H1 (cell line): ENCODE results near the gene MAOB. TPM values are rescaled to one million over a fixed set of nuclear protein-coding genes. Genes with fewer than 3 reads are reported as not detected.

Experiments used
- CTCF ChIA-PET: fragments of 300-600 bp; sonication (Branson Sonifier 250); formaldehyde crosslinking; loops from one replicate; lab custom pipeline; 2021; ENCODE audit not compliant: partially characterized antibody; lab: Charles Lee
- POLR2A ChIA-PET: fragments of 300-600 bp; sonication (Branson Sonifier 250); formaldehyde crosslinking; loops from one replicate; lab custom pipeline; 2021; ENCODE audit warnings: inconsistent platforms; ENCODE audit not compliant: partially characterized antibody; lab: Charles Lee
- DNase-seq, 2 experiments: peaks; one replicate each; pipeline versions ENCODE4 v3.0.0 to v3.0.0-alpha.2; 2010 to 2022; ENCODE audit warnings: low spot score in 2 of 2, low read depth in 1 of 2, mixed read lengths in 1 of 2
- FAIRE-seq: peaks from 2 replicates; lab custom pipeline; 2011; peaks lifted over from hg19 to GRCh38; lab: Jason Lieb, UNC
- H2AFZ ChIP-seq: 2 replicates; pipeline ENCODE4 v1.8.1; 2012; ENCODE audit warnings: low read length, inconsistent platforms
- H2AK5ac ChIP-seq: 2 replicates; pipeline ENCODE4 v1.6.1; 2013; ENCODE audit warnings: low read depth, low read length
- H2BK120ac ChIP-seq: replicated peaks from 2 replicates; pipeline ENCODE3; 2013; ENCODE audit warnings: low read depth, low read length, inconsistent platforms
- H2BK12ac ChIP-seq: 2 replicates; pipeline ENCODE4 v1.6.1; 2013; ENCODE audit warnings: low read depth, low read length
- H2BK15ac ChIP-seq: 2 replicates; pipeline ENCODE4 v1.6.1; 2013; ENCODE audit warnings: low read length
- H2BK20ac ChIP-seq: 2 replicates; pipeline ENCODE4 v1.6.1; 2013; ENCODE audit warnings: low read length
- H2BK5ac ChIP-seq: 2 replicates; pipeline ENCODE4 v1.6.1; 2013; ENCODE audit warnings: low read depth, low read length
- H3K14ac ChIP-seq: 2 replicates; pipeline ENCODE4 v1.6.1; 2013; ENCODE audit warnings: inconsistent platforms; ENCODE audit not compliant: insufficient read length
- H3K18ac ChIP-seq: 2 replicates; pipeline ENCODE4 v1.6.1; 2013; ENCODE audit warnings: low read length; ENCODE audit errors: extremely low read depth
- H3K23ac ChIP-seq: 2 replicates; pipeline ENCODE4 v1.6.1; 2013; ENCODE audit warnings: inconsistent platforms; ENCODE audit not compliant: insufficient read length
- H3K23me2 ChIP-seq: 2 replicates; pipeline ENCODE4 v1.6.1; 2013; ENCODE audit warnings: low read depth, low read length
- H3K27ac ChIP-seq: 2 replicates; pipeline ENCODE4 v1.6.1; 2011; ENCODE audit warnings: low read depth, low read length, inconsistent platforms
- H3K27me3 ChIP-seq, 4 experiments: replicated peaks in 1 of 4; 1 replicate in 1 of 4; 2 replicates in 3 of 4; pipeline versions ENCODE4 v1.6.1 to v1.8.1; 2011 to 2013; ENCODE audit warnings: low read length in 3 of 4, mild to moderate bottlenecking in 3 of 4, inconsistent platforms in 2 of 4, mixed read lengths in 2 of 4, moderate library complexity in 1 of 4; ENCODE audit not compliant: control insufficient read depth in 3 of 4, insufficient read depth in 3 of 4; ENCODE audit errors: extremely low read depth in 1 of 4
- H3K36me3 ChIP-seq, 4 experiments: 2 replicates each; pipeline versions ENCODE4 v1.6.1 to v1.8.1; 2011 to 2013; ENCODE audit warnings: mild to moderate bottlenecking in 4 of 4, low read length in 3 of 4, moderate library complexity in 2 of 4, control low read depth in 1 of 4, inconsistent platforms in 1 of 4; ENCODE audit not compliant: insufficient read depth in 4 of 4, control insufficient read depth in 2 of 4
- H3K4ac ChIP-seq: replicated peaks from 2 replicates; pipeline ENCODE3; 2013; ENCODE audit warnings: low read length, low read depth, mixed read lengths, inconsistent platforms; ENCODE audit not compliant: insufficient read length
- H3K4me1 ChIP-seq, 4 experiments: replicated peaks in 1 of 4; 1 replicate in 1 of 4; 2 replicates in 3 of 4; pipeline versions ENCODE4 v1.6.1 to v1.8.1; 2011 to 2013; ENCODE audit warnings: low read length in 3 of 4, inconsistent platforms in 2 of 4, mixed read lengths in 1 of 4; ENCODE audit not compliant: insufficient read depth in 4 of 4, control insufficient read depth in 3 of 4
- H3K4me2 ChIP-seq, 2 experiments: 2 replicates each; pipeline versions ENCODE4 v1.6.1 to v1.8.1; 2011 to 2013; ENCODE audit warnings: low read depth in 2 of 2, low read length in 2 of 2, control low read depth in 1 of 2, inconsistent platforms in 1 of 2, mild to moderate bottlenecking in 1 of 2; ENCODE audit not compliant: insufficient read depth in 1 of 2
- H3K4me3 ChIP-seq, 4 experiments: fragments of 200-600, 300-600 bp in 1 of 4; sonication (generic), shearing (Covaris generic), sonication (Bioruptor Twin) in 1 of 4; 2 replicates each; pipeline versions ENCODE4 v1.5.1 to v1.8.1; 2011 to 2016; ENCODE audit warnings: low read length in 4 of 4, low read depth in 3 of 4, control low read depth in 2 of 4, inconsistent platforms in 2 of 4, mild to moderate bottlenecking in 2 of 4, mixed read lengths in 1 of 4, moderate library complexity in 1 of 4; ENCODE audit not compliant: insufficient read depth in 2 of 4; ENCODE audit errors: extremely low read depth in 1 of 4
- H3K56ac ChIP-seq: replicated peaks from 2 replicates; pipeline ENCODE3; 2013; ENCODE audit warnings: low read depth, mild to moderate bottlenecking, mixed read lengths, low read length, inconsistent platforms; ENCODE audit not compliant: insufficient read length
- H3K79me1 ChIP-seq: 2 replicates; pipeline ENCODE4 v1.6.1; 2013; ENCODE audit warnings: low read depth, low read length, control low read depth
- H3K79me2 ChIP-seq, 2 experiments: 2 replicates each; pipeline versions ENCODE4 v1.6.1 to v1.8.1; 2012 to 2013; ENCODE audit warnings: low read length in 2 of 2, mild to moderate bottlenecking in 2 of 2, inconsistent platforms in 1 of 2; ENCODE audit not compliant: insufficient read depth in 2 of 2, control insufficient read depth in 1 of 2
- H3K9ac ChIP-seq, 4 experiments: replicated peaks in 1 of 4; 1 replicate in 1 of 4; 2 replicates in 3 of 4; pipeline versions ENCODE4 v1.6.1 to v1.8.1; 2011 to 2013; ENCODE audit warnings: low read depth in 3 of 4, low read length in 3 of 4, control low read depth in 2 of 4, mild to moderate bottlenecking in 2 of 4, moderate library complexity in 2 of 4, inconsistent platforms in 1 of 4; ENCODE audit errors: extremely low read depth in 1 of 4
- H3K9me3 ChIP-seq, 2 experiments: 2 replicates each; pipeline versions ENCODE4 v1.6.1 to v1.8.1; 2012 to 2013; ENCODE audit warnings: mild to moderate bottlenecking in 2 of 2, moderate library complexity in 2 of 2, control low read depth in 1 of 2, inconsistent platforms in 1 of 2, low read depth in 1 of 2, low read length in 1 of 2, mixed read lengths in 1 of 2; ENCODE audit not compliant: insufficient read depth in 2 of 2
- H4K20me1 ChIP-seq, 2 experiments: replicated peaks in 1 of 2; 2 replicates each; pipeline versions ENCODE3 to v1.8.1; 2011 to 2013; ENCODE audit warnings: inconsistent platforms in 2 of 2, low read length in 2 of 2, mild to moderate bottlenecking in 1 of 2; ENCODE audit not compliant: insufficient read depth in 2 of 2, control insufficient read depth in 1 of 2
- H4K5ac ChIP-seq: 2 replicates; pipeline ENCODE4 v1.6.1; 2013; ENCODE audit warnings: low read length, low read depth, mixed read lengths, inconsistent platforms; ENCODE audit not compliant: insufficient read length
- H4K8ac ChIP-seq: 2 replicates; pipeline ENCODE4 v1.8.0; 2013; ENCODE audit warnings: mild to moderate bottlenecking, moderate library complexity, low read length, inconsistent platforms; ENCODE audit not compliant: insufficient read depth; ENCODE audit errors: extremely low read depth
- H4K91ac ChIP-seq: replicated peaks from 2 replicates; pipeline ENCODE3; 2013; ENCODE audit warnings: low read length, mixed read lengths, inconsistent platforms; ENCODE audit not compliant: insufficient read length
- CBX5 ChIP-seq: fragments of 300-800, 300-1000 bp; sonication (generic); IDR thresholded peaks from 2 replicates; pipeline ENCODE4 v1.7.1; 2016; ENCODE audit warnings: antibody characterized with exemption, low read length, low read depth
- CBX8 ChIP-seq: fragments of 300-800, 300-1000 bp; sonication (generic); IDR thresholded peaks from 2 replicates; pipeline ENCODE4 v1.7.1; 2016; ENCODE audit warnings: low read depth, low read length, borderline replicate concordance
- CHD2 ChIP-seq: IDR thresholded peaks from 2 replicates; pipeline ENCODE4 v1.6.1; 2012; ENCODE audit warnings: low read length, improper control_type of control experiment
- JUN ChIP-seq: IDR thresholded peaks from 2 replicates; pipeline ENCODE4 v1.6.1; 2011; ENCODE audit warnings: low read depth, mild to moderate bottlenecking, improper control_type of control experiment, low read length
- POLR2AphosphoS5 ChIP-seq: IDR thresholded peaks from 2 replicates; pipeline ENCODE4 v1.6.1; 2011; ENCODE audit warnings: low read depth, low read length
- POU5F1 ChIP-seq: IDR thresholded peaks from 2 replicates; pipeline ENCODE4 v1.6.1; 2011; ENCODE audit warnings: low read depth, mild to moderate bottlenecking, low read length, moderate library complexity
- RAD21 ChIP-seq, 2 experiments: IDR thresholded peaks in 1 of 2; conservative IDR thresholded peaks in 1 of 2; 2 replicates each; pipeline ENCODE4 v1.6.1; 2011; ENCODE audit warnings: low read depth in 2 of 2, low read length in 2 of 2, improper control_type of control experiment in 1 of 2, inconsistent platforms in 1 of 2, mild to moderate bottlenecking in 1 of 2, moderate library complexity in 1 of 2
- SIRT6 ChIP-seq: IDR thresholded peaks from one replicate; pipeline ENCODE4 v1.7.1; 2012; ENCODE audit warnings: low read length, inconsistent platforms
- SP4 ChIP-seq: IDR thresholded peaks from 2 replicates; pipeline ENCODE4 v1.6.1; 2012; ENCODE audit warnings: low read length, inconsistent platforms
- SUZ12 ChIP-seq: fragments of 200-600 bp; sonication (generic); IDR thresholded peaks from 2 replicates; pipeline ENCODE4 v1.6.1; 2012; ENCODE audit warnings: mild to moderate bottlenecking, inconsistent platforms, low read length, moderate library complexity, mixed read lengths
- TAF7 ChIP-seq: optimal IDR thresholded peaks from 2 replicates; pipeline ENCODE3; 2011; ENCODE audit warnings: low read depth, mild to moderate bottlenecking, inconsistent platforms, low read length, moderate library complexity, borderline replicate concordance
- WGBS, 2 experiments: shearing (Covaris generic) in 1 of 2; methylation state at CpG; one replicate each; pipeline versions ENCODE4 v1.1.6 to v1.1.7; 2013 to 2015; ENCODE audit warnings: low lambda C conversion rate in 2 of 2, mixed read lengths in 2 of 2, inconsistent platforms in 1 of 2, low coverage in 1 of 2, missing lambda C conversion rate in 1 of 2; ENCODE audit not compliant: insufficient replicate concordance in 2 of 2, insufficient coverage in 1 of 2, insufficient read length in 1 of 2; ENCODE audit errors: extremely low coverage in 1 of 2, missing lambda C conversion rate in 1 of 2; 5-methylcytosine and 5-hydroxymethylcytosine counted together
- polyA plus RNA-seq, 7 experiments: library from polyadenylated mRNA; depleted of rRNA in 3 of 7; stranded (reverse) in 5 of 7; unstranded in 2 of 7; fragments of >200 nt in 5 of 7; fragments of 200-250 nt in 2 of 7; gene quantifications; 1 replicate in 5 of 7; 2 replicates in 1 of 7; 4 replicates in 1 of 7; pipeline versions ENCODE4 v1.2.1 to v1.2.3, GENCODE V29; 2011 to 2013; ENCODE audit warnings: missing spikeins in 2 of 7, mixed read lengths in 2 of 7
- total RNA-seq: library from RNA; stranded (reverse); fragmentation: NEBNext Ultra II Directional; extraction: Animal tissue kit (Norgen Biotek cat#: 25700); gene quantifications from 2 replicates; pipeline ENCODE4 v1.2.1, GENCODE V29; 2021

MAOB gene
- total and polyA plus RNA-seq, 2 of the 8 experiments (the other 6 are each of a cell fraction or from before 2014, with no cell fraction given), result 0.73 to 1.1 TPM

DNA sequence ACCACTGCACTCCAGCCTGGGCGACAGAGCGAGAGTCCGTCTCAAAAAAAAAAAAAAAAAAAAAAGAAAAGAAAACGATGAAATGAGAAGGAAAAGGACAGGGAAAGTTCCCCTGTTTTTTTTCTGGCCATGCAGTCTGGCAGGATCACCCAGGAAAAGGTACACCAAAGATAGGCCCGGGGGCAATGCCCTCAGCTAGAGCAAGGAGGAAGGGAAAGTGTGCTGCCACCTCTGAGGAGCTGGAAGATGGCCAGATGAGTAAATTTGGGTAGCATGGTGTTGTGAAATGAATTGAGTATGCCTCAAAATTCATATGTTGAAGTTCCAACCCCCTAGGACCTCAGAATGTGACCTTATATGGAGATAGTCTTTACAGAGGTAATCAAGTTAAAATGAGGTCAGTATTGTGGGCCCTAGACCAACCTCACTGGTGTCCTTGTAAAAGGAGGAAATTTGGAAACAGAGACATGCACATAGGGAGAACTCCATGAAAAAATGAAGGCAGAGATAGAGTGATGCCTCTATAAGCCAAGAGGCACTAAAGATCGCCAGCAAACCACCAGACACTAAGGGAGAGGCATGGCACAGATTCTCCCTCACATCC lies 28.9 kb downstream of the MAOB start:
- ChIA-PET POLR2A (no interaction called here), CTCF (no interaction called here)
- Histone ChIP-seq H3K36me3 (no peaks in the 10 kb centered on the region), H2BK15ac (no peak overlapping the region), H4K91ac (no peak overlapping the region), H3K14ac (no peak overlapping the region), H3K18ac (no peak overlapping the region), H3K56ac (no peak overlapping the region), H4K20me1 (no peaks in the 10 kb centered on the region), H2BK5ac (no peak overlapping the region), H3K9me3 (no peaks in the 10 kb centered on the region), H3K79me2 (no peaks in the 10 kb centered on the region), H3K4ac (no peak overlapping the region), H3K4me1 (peaks cover 0 to 3% (median 1%) of the 10 kb centered on the region in 4 experiments; a peak in 1 of 7 replicates), H3K27ac (no peak overlapping the region), H3K4me3 (no peak overlapping the region), H2AFZ (no peak overlapping the region), H2BK20ac (no peak overlapping the region), H4K5ac (no peak overlapping the region), H2AK5ac (no peak overlapping the region), H3K23ac (no peak overlapping the region), H2BK12ac (no peak overlapping the region), H3K79me1 (no peaks in the 10 kb centered on the region), H3K9ac (no peak overlapping the region), H2BK120ac (no peak overlapping the region), H3K27me3 (no peaks in the 10 kb centered on the region), H3K4me2 (no peak overlapping the region), H3K23me2 (no peaks in the 10 kb centered on the region), H4K8ac (no peak overlapping the region)
- FAIRE-seq, result no peak
- DNase-seq, result no peak
- WGBS, 2 experiments, result 91% methylated on average over 1 of the region's 6 CpGs; no CpG with 5 or more reads in 1 of the 2 experiments
- TF ChIP-seq SUZ12, result no peak
- TF ChIP-seq CBX8, result no peak
- no peak for TF ChIP-seq RAD21 (IDR thresholded peaks at IDR 0.05 in 1 of 2, conservative IDR thresholded peaks at IDR 0.05 in 1 of 2; ENCODE audit: low read depth in 2 of 2, low read length in 2 of 2)
- no peak for TF ChIP-seq CBX5
- no peak for TF ChIP-seq CHD2
- no peak for TF ChIP-seq POLR2AphosphoS5
- no peak for TF ChIP-seq TAF7
- no peak for TF ChIP-seq SIRT6
- TF ChIP-seq JUN, result no peak
- TF ChIP-seq SP4, result no peak
- TF ChIP-seq POU5F1, result no peak
